ENCODE measurements around the gene CERS5. TPM values are rescaled to one million over a fixed set of nuclear protein-coding genes. Genes with fewer than 3 reads are reported as not detected.

CERS5 gene
- total and polyA plus RNA-seq, 10 of the 15 experiments (the other 5 are each of a cell fraction or from before 2014, with no cell fraction given): 6.8 to 50.1 (median 31.8) TPM

DNA sequence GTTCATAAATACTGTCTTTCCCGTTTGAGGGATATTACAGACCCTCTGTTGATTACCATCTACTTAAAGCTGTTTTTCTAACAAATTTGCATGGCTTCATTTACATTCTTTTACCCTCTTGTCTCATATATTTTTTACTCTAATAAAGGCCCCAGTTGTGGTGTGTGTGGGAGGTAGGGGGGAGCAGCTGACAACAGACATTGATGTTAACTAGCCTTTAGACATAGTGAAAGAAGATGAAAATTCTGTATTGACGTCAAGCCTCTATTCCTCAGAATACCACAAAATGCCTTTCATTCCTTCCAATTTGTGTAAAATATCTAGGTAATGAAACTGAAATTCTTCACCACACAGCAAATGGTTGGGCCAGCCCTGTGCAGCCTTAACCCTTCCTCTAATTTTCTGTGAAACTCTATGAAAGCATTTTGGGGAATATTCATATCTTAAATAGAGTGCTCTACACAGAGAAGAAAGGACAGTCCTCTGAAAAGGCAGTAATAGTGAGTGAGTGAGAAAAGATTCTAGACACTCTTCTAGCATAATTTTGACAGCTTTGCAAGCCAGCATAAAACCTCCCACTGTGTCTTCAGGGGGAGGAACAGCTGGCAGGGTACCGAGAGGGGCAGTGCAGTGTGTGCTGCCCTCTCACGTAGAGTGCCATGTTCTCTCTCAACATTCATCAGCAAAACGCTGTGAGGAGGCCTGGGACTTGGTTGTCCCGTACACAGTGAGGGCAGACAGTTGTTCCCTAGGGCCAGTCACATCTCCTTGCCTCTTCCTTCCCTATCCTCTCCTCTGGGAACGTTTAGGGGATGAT lies 20.1 kb upstream of the CERS5 start (continued):
- TF ChIP-seq, protein P1, sequence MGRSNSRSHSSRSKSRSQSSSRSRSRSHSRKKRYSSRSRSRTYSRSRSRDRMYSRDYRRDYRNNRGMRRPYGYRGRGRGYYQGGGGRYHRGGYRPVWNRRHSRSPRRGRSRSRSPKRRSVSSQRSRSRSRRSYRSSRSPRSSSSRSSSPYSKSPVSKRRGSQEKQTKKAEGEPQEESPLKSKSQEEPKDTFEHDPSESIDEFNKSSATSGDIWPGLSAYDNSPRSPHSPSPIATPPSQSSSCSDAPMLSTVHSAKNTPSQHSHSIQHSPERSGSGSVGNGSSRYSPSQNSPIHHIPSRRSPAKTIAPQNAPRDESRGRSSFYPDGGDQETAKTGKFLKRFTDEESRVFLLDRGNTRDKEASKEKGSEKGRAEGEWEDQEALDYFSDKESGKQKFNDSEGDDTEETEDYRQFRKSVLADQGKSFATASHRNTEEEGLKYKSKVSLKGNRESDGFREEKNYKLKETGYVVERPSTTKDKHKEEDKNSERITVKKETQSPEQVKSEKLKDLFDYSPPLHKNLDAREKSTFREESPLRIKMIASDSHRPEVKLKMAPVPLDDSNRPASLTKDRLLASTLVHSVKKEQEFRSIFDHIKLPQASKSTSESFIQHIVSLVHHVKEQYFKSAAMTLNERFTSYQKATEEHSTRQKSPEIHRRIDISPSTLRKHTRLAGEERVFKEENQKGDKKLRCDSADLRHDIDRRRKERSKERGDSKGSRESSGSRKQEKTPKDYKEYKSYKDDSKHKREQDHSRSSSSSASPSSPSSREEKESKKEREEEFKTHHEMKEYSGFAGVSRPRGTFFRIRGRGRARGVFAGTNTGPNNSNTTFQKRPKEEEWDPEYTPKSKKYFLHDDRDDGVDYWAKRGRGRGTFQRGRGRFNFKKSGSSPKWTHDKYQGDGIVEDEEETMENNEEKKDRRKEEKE (IDR thresholded peaks at IDR 0.05): no peak
- TF ChIP-seq PAX5 (IDR thresholded peaks at IDR 0.05; ENCODE audit: borderline replicate concordance, low read depth, low read length) (peak; percentile 47; the same call in 1 of the 2 replicates), NFXL1 (IDR thresholded peaks at IDR 0.05; ENCODE audit: borderline replicate concordance) (no peak), EED (IDR thresholded peaks at IDR 0.05; ENCODE audit: low read depth) (peak; percentile 68; the same call in 1 of the 2 replicates), SIX5 (IDR thresholded peaks at IDR 0.05; ENCODE audit: low read depth, low read length, severe bottlenecking) (no peak), CBFB (IDR thresholded peaks at IDR 0.05; ENCODE audit: low read depth) (peak; percentile 74; the same call in 1 of the 2 replicates), EP300 (IDR thresholded peaks at IDR 0.05; ENCODE audit: borderline replicate concordance in 1 of 2, control insufficient read depth in 1 of 2, low read depth in 2 of 2, low read length in 2 of 2) (peak; percentile 94 to 96; a peak in 3 of 4 replicates), CREM (IDR thresholded peaks at IDR 0.05; ENCODE audit: low read depth) (peak; percentile 82), CREB1 (IDR thresholded peaks at IDR 0.05; ENCODE audit: low read depth) (peak; percentile 89), SRF (IDR thresholded peaks at IDR 0.05; ENCODE audit: low read depth in 2 of 2, low read length in 2 of 2) (no peak), IKZF2 (IDR thresholded peaks at IDR 0.05) (peak; percentile 80 to 84; a peak in 3 of 4 replicates), STAT3 (IDR thresholded peaks at IDR 0.05; ENCODE audit: low read depth, low read length) (peak; percentile 82; the same call in 1 of the 2 replicates), ZBED1 (IDR thresholded peaks at IDR 0.05; ENCODE audit: borderline replicate concordance) (peak; percentile 56; the same call in 1 of the 2 replicates), ASH2L (IDR thresholded peaks at IDR 0.05; ENCODE audit: borderline replicate concordance, low read depth) (no peak)
- TF ChIP-seq, protein P2, sequence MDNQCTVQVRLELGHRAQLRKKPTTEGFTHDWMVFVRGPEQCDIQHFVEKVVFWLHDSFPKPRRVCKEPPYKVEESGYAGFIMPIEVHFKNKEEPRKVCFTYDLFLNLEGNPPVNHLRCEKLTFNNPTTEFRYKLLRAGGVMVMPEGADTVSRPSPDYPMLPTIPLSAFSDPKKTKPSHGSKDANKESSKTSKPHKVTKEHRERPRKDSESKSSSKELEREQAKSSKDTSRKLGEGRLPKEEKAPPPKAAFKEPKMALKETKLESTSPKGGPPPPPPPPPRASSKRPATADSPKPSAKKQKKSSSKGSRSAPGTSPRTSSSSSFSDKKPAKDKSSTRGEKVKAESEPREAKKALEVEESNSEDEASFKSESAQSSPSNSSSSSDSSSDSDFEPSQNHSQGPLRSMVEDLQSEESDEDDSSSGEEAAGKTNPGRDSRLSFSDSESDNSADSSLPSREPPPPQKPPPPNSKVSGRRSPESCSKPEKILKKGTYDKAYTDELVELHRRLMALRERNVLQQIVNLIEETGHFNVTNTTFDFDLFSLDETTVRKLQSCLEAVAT (IDR thresholded peaks at IDR 0.05): 0 out of 2 replicates have a peak, but pooled peaks have one; percentile 35
- TF ChIP-seq, protein P3, sequence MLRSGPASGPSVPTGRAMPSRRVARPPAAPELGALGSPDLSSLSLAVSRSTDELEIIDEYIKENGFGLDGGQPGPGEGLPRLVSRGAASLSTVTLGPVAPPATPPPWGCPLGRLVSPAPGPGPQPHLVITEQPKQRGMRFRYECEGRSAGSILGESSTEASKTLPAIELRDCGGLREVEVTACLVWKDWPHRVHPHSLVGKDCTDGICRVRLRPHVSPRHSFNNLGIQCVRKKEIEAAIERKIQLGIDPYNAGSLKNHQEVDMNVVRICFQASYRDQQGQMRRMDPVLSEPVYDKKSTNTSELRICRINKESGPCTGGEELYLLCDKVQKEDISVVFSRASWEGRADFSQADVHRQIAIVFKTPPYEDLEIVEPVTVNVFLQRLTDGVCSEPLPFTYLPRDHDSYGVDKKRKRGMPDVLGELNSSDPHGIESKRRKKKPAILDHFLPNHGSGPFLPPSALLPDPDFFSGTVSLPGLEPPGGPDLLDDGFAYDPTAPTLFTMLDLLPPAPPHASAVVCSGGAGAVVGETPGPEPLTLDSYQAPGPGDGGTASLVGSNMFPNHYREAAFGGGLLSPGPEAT (IDR thresholded peaks at IDR 0.05; ENCODE audit: low read depth): peak; percentile 71; the same call in 1 of the 2 replicates
- TF ChIP-seq, protein P4, sequence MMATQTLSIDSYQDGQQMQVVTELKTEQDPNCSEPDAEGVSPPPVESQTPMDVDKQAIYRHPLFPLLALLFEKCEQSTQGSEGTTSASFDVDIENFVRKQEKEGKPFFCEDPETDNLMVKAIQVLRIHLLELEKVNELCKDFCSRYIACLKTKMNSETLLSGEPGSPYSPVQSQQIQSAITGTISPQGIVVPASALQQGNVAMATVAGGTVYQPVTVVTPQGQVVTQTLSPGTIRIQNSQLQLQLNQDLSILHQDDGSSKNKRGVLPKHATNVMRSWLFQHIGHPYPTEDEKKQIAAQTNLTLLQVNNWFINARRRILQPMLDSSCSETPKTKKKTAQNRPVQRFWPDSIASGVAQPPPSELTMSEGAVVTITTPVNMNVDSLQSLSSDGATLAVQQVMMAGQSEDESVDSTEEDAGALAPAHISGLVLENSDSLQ (IDR thresholded peaks at IDR 0.05): peak; percentile 64; the same call in 1 of the 2 replicates
